ENCODE data around the gene RPUSD2.

DNA sequence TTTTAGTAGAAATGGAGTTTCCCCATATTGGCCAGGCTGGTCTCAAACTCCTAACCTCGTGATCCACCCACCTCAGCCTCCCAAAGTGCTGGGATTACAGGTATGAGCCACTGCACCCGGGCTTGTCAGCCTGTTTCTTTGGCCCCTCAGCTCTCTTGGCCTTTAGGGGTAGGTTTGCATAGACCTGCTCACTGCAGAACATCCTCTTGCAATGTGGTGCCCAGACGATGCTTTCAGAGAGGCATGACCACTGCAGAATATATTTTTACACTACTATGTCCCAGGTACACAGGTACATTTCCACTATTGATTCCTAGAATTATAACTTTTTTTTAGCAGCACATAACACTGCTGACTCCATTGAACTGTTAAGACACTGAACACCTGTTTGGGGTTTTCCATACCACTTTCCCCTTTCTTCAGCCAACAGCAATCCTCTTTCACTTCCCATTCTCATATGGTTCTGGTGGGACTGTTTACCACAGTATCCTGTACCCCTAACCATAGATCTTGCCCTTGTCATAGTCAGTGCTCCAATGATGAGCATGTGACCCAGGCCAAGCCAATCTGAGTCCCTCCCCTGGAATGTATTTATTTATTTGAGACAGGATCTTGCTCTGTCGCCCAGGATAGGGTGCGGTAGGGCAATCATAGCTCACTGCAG lies 25.3 kb upstream of the RPUSD2 start:
- TF ChIP-seq POLR2A (IDR thresholded peaks at IDR 0.05) (no peak), CTCF (IDR thresholded peaks at IDR 0.05) (no peak)
